ENCODE data around the gene TCERG1L.

DNA sequence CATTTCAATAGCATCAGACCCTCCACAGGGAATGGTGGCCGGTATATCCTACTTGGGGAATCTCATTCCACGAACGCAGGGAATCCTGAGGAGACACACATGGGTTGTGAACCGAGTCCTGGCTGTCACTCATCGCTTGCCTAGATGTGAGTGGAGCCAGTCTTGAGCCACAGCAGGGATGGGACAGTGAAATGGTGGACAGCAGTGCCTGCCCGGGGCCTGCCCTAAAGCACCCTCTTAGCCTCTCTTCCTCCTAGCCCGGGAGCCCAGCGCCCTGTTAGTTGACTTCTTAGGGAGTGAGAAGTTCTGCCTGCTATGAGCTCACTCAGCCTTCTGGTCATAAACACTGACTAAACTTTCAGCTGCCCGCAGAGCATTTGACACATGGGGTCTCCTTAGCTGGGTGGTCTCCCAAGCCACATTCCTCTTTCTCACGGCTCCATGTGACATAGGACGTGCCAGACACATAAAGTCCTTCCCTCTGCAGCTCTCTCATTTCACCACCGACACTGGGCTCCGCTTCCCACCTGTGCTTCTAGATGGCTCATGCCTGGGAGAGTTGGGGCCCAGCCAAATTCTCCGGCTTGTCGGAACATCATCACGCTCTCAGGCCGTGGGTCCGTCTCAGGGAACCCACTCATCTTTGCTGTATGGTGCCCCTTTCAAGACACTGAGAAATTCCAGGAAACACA, 60.9 kb downstream of the TCERG1L start:
- TF ChIP-seq, protein P1, sequence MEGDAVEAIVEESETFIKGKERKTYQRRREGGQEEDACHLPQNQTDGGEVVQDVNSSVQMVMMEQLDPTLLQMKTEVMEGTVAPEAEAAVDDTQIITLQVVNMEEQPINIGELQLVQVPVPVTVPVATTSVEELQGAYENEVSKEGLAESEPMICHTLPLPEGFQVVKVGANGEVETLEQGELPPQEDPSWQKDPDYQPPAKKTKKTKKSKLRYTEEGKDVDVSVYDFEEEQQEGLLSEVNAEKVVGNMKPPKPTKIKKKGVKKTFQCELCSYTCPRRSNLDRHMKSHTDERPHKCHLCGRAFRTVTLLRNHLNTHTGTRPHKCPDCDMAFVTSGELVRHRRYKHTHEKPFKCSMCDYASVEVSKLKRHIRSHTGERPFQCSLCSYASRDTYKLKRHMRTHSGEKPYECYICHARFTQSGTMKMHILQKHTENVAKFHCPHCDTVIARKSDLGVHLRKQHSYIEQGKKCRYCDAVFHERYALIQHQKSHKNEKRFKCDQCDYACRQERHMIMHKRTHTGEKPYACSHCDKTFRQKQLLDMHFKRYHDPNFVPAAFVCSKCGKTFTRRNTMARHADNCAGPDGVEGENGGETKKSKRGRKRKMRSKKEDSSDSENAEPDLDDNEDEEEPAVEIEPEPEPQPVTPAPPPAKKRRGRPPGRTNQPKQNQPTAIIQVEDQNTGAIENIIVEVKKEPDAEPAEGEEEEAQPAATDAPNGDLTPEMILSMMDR (conservative IDR thresholded peaks at IDR 0.05; ENCODE audit: low read length): no peak
- no peak for TF ChIP-seq EZH2phosphoT487 (IDR thresholded peaks at IDR 0.05; ENCODE audit: borderline replicate concordance)
